Heart left ventricle (tissue), 16 donors: ENCODE data around the gene KDM8. TPM values are rescaled to one million over a fixed set of nuclear protein-coding genes. Genes with fewer than 3 reads are reported as not detected.

Experiments used
- ATAC-seq, 4 donors: fragments of 200-7000 bp; cut with Tn5 transposase; one replicate each; pipeline ENCODE4 v1.9.1; 2020 to 2022; ENCODE audit warnings: moderate library complexity in 4 of 4, mild to moderate bottlenecking in 3 of 4, moderate number of reproducible peaks in 1 of 4
- DNase-seq, 5 donors: peaks; one replicate each; pipeline ENCODE4 v3.0.0-alpha.2; 2020
- H3K27ac ChIP-seq, 12 donors: fragments of 200-600 bp; sonication (generic) in 4 of 12; one replicate each; pipeline versions ENCODE4 v1.5.0 to v1.8.0; 2016 to 2022; ENCODE audit warnings: mild to moderate bottlenecking in 2 of 12
- H3K27me3 ChIP-seq, 9 donors: fragments of 200-600 bp; sonication (generic) in 2 of 9; one replicate each; pipeline versions ENCODE4 v1.5.1 to v1.8.0; 2016 to 2022; ENCODE audit warnings: mild to moderate bottlenecking in 3 of 9
- H3K36me3 ChIP-seq, 9 donors: fragments of 200-600 bp; sonication (generic) in 2 of 9; one replicate each; pipeline versions ENCODE4 v1.5.0 to v1.8.0; 2018 to 2022; ENCODE audit warnings: mild to moderate bottlenecking in 2 of 9
- H3K4me1 ChIP-seq, 12 donors: fragments of 200-600 bp; sonication (generic) in 4 of 12; one replicate each; pipeline versions ENCODE4 v1.5.0 to v1.8.0; 2016 to 2022; ENCODE audit warnings: mild to moderate bottlenecking in 3 of 12
- H3K4me3 ChIP-seq, 12 donors: fragments of 200-600 bp; sonication (generic) in 4 of 12; one replicate each; pipeline versions ENCODE4 v1.5.0 to v1.8.0; 2017 to 2022; ENCODE audit warnings: mild to moderate bottlenecking in 9 of 12, moderate library complexity in 4 of 12
- H3K9me3 ChIP-seq, 12 donors: fragments of 200-600 bp; sonication (generic) in 4 of 12; one replicate each; pipeline versions ENCODE4 v1.5.0 to v1.8.0; 2016 to 2022; ENCODE audit warnings: mild to moderate bottlenecking in 1 of 12
- POLR2A ChIP-seq, 2 donors: fragments of 450-650 bp; IDR thresholded peaks; one replicate each; pipeline ENCODE4 v1.6.1; 2017; ENCODE audit warnings: antibody characterized with exemption in 2 of 2, mild to moderate bottlenecking in 2 of 2, moderate library complexity in 2 of 2
- WGBS, 4 donors: extraction: QIAGEN DNeasy Blood & Tissue Kit in 2 of 4; methylation state at CpG; one replicate each; pipeline versions ENCODE4 v1.1.5 to v1.1.7; 2013 to 2018; 5-methylcytosine and 5-hydroxymethylcytosine counted together
- intact Hi-C, 10 donors: fragments of 100-400 bp; cut with DNase I; formaldehyde crosslinking; loops; one replicate each; pipeline versions ENCODE4 v1.11.1 to v1.14.2; 2022
- long read RNA-seq, 3 donors: library from polyadenylated mRNA; unstranded; transcript quantifications; one replicate each; pipeline ENCODE4 v2.0.0, GENCODE V29; 2020 to 2021
- polyA plus RNA-seq, 2 donors: library from polyadenylated mRNA; stranded (reverse); fragments of 200-250 nt; gene quantifications; one replicate each; pipeline ENCODE4 v1.2.3, GENCODE V29; 2013
- total RNA-seq, 9 donors: library from RNA; depleted of rRNA in 2 of 9; stranded (reverse); fragments of >200 nt in 2 of 9; fragmentation: NEBNext Ultra II Directional in 3 of 9; extraction: Animal tissue kit (Norgen Biotek cat#: 25700) in 3 of 9; gene quantifications; one replicate each; pipeline versions ENCODE4 v1.1.0 to v1.2.4, GENCODE V29; 2016 to 2023
- TF ChIP-seq, protein P1 (sequence below), 12 donors: fragments of 200-600 bp; sonication (generic) in 4 of 12; IDR thresholded peaks; one replicate each; pipeline versions ENCODE4 v1.5.0 to v1.8.0; 2018 to 2022; ENCODE audit warnings: antibody characterized with exemption in 12 of 12, mild to moderate bottlenecking in 5 of 12
- donor health status: ischemic (EF 13 %, LVEDD 7.1; RV severe dilation, severe dysfunction).
- donor health status: healthy with polysubstance abuse.
- donor health status: DM: no; HTN: yes; CAD: no.
- donor health status: DM: no; HTN: no; CAD: no.
- donor health status: ischemic (EF 25% LVEDD 6.9; RV normal size, moderate dysfunction).
- donor health status: ischemic (EF 25% LVEDD 5.7; RV mildly dilated, moderate dysfunction).
- donor health status: healthy.
- donor health status: DM: yes; HTN: yes; CAD: no.
- donor health status: ischemic (EF 35%, LVEDD 5.7; RV mildly dilated, moderate dysfunction).
- donor health status: nonischemic (EF 11% LVEDD 7.7; RV severe dilation, severe dysfunction).
- donor health status: DM: yes; HTN: yes; CAD: no.
- donor health status: PGD.
- donor health status: ischemic (EF 29% LVEDD 5.4; RV normal size, mild dysfunction).
- donor health status: nonischemic (EF 23%, LVEDD 6.1; RV moderate dilation, normal function).

The KDM8 gene
- 1 to 10 TPM; 2.0 to 8.4 (median 3.5) TPM for total RNA-seq
- 1 to 10 TPM; 1.4 to 3.9 TPM for polyA plus RNA-seq
- long read RNA-seq, donor 1, partial matches to known transcripts, result 1 of 4 reads
- long read RNA-seq, donor 1, other reads (novel, unspliced or antisense), result 3 of 4 reads
- long read RNA-seq, donor 2, partial matches to known transcripts, result 0 of 6 reads
- long read RNA-seq, donor 2, other reads (novel, unspliced or antisense), result 4 of 6 reads
- long read RNA-seq, donor 3, partial matches to known transcripts, result 2 of 4 reads
- long read RNA-seq, donor 3, other reads (novel, unspliced or antisense), result 0 of 4 reads

DNA sequence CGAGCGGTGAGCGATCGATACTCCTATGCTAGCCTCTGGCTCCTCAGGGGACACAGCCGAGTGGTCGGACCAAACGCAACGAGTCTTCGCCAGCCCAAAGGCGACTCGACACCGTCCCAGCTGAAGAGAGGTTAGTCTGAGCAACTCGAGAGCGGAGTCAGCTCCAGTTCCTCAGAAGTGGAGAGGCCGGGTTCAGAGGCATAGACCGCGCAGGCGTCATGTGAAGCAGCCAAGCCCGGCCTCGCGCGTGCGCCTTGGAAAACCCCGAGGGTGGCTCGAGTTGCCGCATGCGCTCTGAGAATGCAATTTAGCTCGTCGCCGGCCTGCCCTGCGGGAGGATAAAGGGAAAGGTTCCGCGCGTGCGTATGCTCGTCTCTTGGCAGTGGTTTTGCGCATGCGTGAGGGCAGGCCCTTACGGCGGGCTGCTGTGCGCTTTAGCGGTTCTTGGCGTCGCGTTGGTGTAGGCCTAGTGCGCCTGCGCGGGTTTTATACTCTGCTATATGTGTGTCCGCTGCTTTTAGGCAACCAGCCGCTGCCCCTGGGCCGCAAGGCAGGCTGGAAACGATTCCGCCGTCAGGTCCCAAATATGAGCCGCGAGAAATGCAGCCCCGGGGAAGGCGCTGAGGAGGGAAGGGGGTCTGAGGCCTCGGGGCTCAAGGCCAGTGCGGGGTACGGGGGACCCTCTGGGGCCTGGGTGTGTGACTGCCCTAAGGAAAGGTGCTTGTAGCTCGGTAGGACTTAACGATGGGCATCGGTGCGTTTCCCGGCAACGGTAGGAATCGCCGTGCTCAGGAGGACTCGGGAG, at the start of gene KDM8:
KDM8 (plus strand) TSS at position 20 of the 805 bp plus-strand sequence. CDS start 6,598 bp downstream, outside the sequence.
- Histone ChIP-seq H3K4me1 (peaks cover 2 to 27% (median 11%) of the 10 kb centered on the region in 12 donors), H3K4me3 (peak within 1 kb of the TSS; percentile 33 to 97 (median 70)), H3K36me3 (peaks cover 0 to 6% (median 0%) of the 10 kb centered on the region in 9 donors), H3K27ac (peak within 1 kb of the TSS; percentile 91 to 100 (median 98)), H3K27me3 (no peaks in the 10 kb centered on the region), H3K9me3 (no peaks in the 10 kb centered on the region)
- 0 to 1% (median 1%) methylated on average over 18 to 70 of the region's 70 CpGs for WGBS, 4 donors
- intact Hi-C loops, result no loop called here
- peak; percentile 95 to 97 (median 96) for ATAC-seq
- TF ChIP-seq, protein P1, sequence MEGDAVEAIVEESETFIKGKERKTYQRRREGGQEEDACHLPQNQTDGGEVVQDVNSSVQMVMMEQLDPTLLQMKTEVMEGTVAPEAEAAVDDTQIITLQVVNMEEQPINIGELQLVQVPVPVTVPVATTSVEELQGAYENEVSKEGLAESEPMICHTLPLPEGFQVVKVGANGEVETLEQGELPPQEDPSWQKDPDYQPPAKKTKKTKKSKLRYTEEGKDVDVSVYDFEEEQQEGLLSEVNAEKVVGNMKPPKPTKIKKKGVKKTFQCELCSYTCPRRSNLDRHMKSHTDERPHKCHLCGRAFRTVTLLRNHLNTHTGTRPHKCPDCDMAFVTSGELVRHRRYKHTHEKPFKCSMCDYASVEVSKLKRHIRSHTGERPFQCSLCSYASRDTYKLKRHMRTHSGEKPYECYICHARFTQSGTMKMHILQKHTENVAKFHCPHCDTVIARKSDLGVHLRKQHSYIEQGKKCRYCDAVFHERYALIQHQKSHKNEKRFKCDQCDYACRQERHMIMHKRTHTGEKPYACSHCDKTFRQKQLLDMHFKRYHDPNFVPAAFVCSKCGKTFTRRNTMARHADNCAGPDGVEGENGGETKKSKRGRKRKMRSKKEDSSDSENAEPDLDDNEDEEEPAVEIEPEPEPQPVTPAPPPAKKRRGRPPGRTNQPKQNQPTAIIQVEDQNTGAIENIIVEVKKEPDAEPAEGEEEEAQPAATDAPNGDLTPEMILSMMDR (IDR thresholded peaks at IDR 0.05), result peak in 1 of 12 donors; percentile 1
- TF ChIP-seq POLR2A (IDR thresholded peaks at IDR 0.05), result peak in 1 of 2 donors; percentile 55
- peak; percentile 99 to 100 (median 100) for DNase-seq

- H3K27me3 ChIP-seq, result no peaks in the 10 kb centered on the region
- TF ChIP-seq, protein P1 (IDR thresholded peaks at IDR 0.05), result peak; percentile 79 to 99 (median 95)
- no peak for TF ChIP-seq POLR2A (IDR thresholded peaks at IDR 0.05)
- intact Hi-C loops, result loop anchor here in 6 of 10 donors (1.0 to 5.0 kb wide), 5 partner anchors 212 to 302 kb away; no protein-coding TSS in a partner anchor
- H3K4me1 ChIP-seq, result peaks cover 0 to 6% (median 0%) of the 10 kb centered on the region in 12 donors
- WGBS, 4 donors, result 14 to 18% (median 17%) methylated on average over 24 of the region's 24 CpGs
- H3K4me3 ChIP-seq, result no peak overlapping the region
- H3K36me3 ChIP-seq, result no peaks in the 10 kb centered on the region
- DNase-seq (peak; percentile 37 to 82 (median 46)), ATAC-seq (peak in 3 of 4 donors; percentile 70 to 86 (median 72))
- H3K9me3 ChIP-seq, result peaks cover 0 to 8% (median 0%) of the 10 kb centered on the region in 12 donors
- H3K27ac ChIP-seq, result no peak overlapping the region
These were observed 48.4 kb upstream of the KDM8 start for GRCh38 chr16:27154705-27155521.

DNA sequence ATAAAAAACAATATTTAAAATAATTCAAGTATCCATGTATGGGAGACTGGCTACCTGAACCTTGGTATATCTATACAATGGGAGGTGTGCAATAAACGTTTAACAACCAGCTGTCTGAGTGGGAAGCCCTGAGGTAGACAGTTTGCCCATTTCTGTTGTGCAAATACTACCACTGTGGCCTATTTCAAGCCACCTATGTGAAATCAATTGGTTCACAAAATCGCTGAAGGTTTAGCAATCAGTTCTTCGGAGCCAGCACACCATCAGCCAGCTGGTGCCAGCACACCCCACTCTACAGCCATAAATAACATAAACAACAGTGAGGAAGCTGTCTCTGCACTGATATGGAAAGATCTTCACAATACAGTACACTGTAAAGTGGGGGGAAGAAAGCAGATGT, 46.7 kb upstream of the KDM8 start:
- ATAC-seq (no peak), DNase-seq (no peak)
- WGBS, 4 donors, result 40 to 56% (median 52%) methylated on average over 3 of the region's 3 CpGs
- H3K4me3 ChIP-seq, result no peak overlapping the region
- no peak overlapping the region for H3K27ac ChIP-seq
- H3K9me3 ChIP-seq, result peaks cover 0 to 10% (median 0%) of the 10 kb centered on the region in 12 donors
- peaks cover 0 to 6% (median 0%) of the 10 kb centered on the region in 12 donors for H3K4me1 ChIP-seq
- intact Hi-C loops, result loop anchor here in 3 of 10 donors (5.0 kb wide), 2 partner anchors 211 to 301 kb away; no protein-coding TSS in a partner anchor
- TF ChIP-seq, protein P1 (IDR thresholded peaks at IDR 0.05), result no peak
- TF ChIP-seq POLR2A (IDR thresholded peaks at IDR 0.05), result no peak
- no peaks in the 10 kb centered on the region for H3K27me3 ChIP-seq
- H3K36me3 ChIP-seq, result no peaks in the 10 kb centered on the region
